HG03064 (cell line): ENCODE results near the gene RBP2.

Source experiments
- ATAC-seq: cut with Tn5 transposase; IDR thresholded peaks from one replicate; pipeline ENCODE4 v1.9.1; 2021; ENCODE audit warnings: low read depth; ENCODE audit not compliant: unreplicated experiment

Gene RBP2

DNA sequence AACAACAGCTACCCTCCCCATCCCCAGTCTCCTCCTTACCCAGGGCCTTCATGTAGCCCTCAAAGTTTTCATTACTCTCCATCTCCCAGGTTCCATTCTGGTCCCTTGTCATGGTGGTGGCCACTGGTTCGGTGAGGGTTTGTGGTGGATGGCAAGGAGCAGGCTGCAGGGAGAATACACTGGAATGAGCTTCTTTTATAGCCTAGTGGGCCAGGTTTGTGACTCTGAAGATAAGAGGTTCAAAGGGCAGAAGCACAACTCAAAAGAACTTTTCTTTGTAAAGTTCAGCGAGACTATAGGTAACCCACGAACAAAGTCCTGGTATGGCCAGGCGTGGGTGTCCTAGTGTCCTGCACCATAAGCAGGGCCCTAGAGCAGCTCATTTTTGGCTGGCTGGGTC lies at the start of gene RBP2:
TSS of gene RBP2 (minus strand) at position 169 of the 400 bp plus-strand sequence. CDS start at position 112, 57 bp downstream.
- no peak for ATAC-seq

DNA sequence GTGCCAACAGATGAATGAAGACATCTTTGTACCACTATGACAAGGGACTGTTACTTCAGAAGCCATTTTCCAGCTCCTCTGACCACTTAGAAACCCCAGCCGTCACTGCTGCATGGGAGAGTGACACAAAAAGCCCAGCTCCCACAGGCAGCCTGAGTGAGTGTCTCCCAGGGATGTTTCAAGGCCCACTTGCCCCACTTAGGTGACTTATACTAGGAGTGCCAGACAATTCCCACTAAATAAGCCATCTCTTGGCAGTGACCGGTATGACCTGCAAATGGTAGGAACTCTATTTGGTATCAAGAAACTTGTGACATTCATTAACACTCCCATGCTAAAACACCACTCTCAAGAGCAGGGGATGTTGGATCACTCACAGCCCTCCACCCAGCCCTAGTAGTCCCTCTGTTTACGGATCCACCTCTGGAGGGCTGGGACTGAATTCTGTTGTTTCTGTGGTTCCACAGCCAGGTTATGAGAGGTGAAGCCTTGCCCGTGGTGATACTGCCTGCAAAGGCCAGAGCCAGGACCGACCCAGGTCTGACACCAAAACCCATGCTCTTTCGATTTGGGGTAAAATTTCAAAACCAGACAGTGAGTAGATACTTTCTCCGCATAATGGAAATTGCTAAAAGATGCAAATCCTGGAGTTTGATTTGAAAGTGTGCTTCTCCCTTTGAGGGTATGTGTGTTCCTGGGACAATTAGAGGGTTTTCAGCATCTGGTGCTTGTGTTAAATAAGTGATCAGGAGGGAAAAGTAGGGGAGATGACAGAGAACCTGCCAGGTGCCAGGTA lies 48.7 kb upstream of the RBP2 start:
- no peak for ATAC-seq

DNA sequence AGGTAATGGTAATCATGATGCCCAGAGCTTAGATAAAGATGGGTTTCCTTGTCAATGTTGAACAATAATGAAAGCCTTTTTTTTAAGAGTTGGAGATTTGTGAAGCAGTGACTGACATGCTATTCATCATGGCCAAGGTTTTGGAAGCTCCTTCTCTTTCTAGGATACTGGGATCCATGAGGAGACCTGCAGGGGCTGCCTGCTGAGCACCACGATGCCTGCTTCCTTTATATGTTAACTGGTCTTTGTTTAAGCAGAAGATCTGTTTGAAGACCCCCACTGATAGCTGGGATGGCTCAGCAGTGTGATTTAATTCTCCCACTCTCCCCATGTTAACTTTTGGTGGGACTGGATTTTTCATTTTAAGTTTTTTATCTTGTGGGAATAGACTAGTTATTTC lies 47.4 kb upstream of the RBP2 start:
- no peak for ATAC-seq

DNA sequence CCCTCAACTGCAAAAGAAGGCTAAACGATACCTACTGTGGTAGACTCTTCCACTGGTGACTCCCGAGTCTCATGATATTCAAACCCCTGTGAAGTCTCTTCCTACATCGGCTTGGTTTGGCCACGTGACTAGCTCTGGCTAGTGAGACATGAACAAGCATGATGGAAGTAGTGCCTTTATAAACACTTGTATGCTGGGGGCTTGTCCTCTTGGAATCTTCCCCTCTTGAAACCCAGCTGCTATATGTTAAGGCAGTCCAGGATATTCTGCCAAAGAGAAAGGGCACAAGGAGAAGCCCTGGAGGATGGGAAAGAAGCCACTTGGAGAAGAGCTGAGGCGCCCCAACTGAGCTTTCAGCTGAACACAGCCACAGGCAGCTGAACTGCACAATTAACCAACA lies 46.9 kb upstream of the RBP2 start:
- ATAC-seq: no peak

DNA sequence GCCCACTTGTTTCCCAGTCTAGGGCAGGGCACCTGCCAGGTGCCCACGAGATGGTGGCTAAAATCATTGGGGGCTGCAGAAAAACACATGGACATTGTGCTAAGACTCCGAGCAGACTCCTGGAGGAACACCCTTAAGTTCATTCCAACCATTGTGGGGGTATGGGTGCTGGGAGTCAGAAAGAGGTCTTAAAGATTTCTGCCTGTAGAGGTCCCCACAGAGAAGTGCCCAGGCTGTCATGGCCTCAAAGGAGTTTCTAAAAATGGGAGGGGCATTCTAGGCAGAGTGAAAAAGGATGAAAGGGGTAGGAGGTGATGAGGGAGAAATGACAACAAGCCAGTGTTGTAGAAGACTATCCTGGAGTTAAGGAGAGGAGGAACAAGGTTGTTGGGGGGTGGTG lies 46.1 kb upstream of the RBP2 start:
- no peak for ATAC-seq

DNA sequence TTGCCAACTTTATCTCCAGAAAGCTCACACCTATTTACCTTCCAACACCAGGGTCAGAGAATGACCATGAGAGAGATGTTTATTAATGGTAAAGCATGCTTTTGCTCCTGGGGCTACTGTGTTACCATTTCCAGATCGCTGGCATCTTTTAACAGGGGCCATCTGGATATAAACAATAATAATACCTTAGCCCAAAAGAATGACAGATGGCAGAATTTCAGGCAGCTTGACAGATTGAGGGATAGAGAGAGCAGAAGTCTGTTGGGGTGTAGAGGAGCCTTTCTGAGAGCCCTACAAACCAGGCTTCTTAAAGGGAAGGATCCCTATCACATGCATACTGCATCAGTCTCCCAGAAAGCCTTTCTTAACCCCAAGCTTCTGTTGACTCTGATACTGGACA lies 45.5 kb upstream of the RBP2 start:
- no peak for ATAC-seq

DNA sequence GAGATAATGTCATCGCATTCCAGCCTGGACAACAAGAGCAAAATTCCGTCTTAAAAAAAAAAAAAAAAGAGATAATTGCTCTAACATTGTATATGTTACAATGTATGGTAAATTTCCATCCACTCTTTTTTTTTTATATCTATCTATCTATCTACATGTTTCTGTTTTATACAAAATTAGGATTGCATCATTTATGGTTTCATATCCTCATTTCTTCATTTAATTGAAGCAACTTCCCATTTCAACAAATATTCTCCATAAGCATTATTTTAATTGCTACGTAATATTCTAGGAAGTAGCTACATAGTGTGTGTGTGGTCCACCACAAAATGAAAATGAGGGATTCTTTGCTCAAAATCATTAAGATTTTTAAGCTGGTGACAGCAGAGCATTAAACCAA lies 44.8 kb upstream of the RBP2 start:
- ATAC-seq: no peak

DNA sequence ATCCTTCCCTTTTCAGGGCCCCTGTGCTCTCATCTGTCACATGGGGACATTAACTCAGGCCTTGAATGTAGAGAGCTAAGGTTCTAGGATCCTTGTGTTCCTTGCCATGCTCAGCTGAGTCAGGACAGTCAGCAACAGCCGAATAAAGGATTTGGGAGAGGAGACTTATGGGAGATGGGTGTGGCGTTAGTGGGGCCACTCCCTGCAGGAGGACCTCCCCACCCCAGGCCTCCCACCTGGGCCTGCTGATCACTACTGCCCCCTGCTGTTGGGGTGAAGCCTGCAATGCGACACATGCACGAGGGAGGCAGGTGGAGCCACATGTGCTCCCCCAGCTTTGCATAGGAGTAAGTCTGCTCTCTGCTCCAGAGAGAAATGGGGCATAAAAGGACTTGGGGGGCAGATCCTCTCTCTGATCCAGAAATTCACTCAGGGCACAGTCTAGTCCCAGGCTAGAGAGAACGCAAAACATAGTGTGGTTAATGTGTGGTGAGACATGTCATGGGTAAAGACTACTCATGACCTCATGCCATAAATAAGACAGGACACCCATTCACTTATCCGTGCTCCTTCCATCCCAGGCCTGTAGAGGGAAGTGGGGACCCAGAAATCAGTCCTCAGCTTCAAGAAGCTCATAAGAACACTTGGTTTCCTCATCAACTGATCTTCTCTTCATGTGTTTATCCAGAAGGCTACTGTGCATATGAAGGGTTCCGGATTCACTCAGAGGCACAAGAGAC lies 43.9 kb upstream of the RBP2 start:
- no peak for ATAC-seq

DNA sequence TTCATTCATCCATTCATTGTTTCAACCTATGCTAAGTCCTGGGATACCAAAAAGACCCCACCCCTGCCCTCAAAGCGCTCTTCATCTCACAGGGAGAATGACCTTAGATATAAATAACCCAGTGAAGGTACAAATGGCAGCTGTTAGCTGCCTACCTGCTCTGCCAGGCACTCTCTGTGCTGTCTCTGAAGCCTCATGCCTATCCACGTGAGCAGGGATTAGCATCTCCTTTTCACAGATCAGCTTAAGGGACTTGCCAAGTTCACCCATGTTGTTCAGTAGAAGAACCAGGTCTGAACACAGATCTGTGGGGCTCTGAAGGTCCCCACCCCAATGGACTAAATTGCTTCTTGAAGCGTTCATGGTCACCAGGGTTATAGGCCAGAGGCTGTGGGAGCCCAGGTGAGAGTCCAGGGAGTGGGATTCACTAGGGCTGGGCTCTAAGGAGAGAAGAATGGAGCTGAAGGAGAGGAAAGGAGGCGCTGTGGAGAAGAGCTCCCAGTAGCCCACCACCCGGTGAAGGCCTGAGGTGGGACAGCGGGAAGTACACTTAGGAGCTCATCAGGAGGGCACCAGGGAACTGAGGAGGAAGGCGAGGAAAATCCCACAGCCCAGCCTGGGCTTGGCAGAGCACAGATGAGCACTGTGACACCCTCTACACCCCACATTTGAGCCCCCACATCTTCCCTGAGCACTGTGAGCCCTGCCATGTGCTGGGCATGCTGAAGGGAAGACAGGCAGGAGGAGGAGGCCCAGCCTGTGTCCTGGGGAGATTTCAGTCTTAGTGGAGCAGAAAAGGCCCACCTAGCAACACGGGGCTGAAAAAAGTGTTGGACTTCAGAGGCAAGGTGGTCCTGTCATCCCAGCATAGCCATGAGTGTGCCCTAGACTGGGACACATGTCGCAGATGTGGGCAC lies 42.9 kb upstream of the RBP2 start:
- ATAC-seq: no peak

DNA sequence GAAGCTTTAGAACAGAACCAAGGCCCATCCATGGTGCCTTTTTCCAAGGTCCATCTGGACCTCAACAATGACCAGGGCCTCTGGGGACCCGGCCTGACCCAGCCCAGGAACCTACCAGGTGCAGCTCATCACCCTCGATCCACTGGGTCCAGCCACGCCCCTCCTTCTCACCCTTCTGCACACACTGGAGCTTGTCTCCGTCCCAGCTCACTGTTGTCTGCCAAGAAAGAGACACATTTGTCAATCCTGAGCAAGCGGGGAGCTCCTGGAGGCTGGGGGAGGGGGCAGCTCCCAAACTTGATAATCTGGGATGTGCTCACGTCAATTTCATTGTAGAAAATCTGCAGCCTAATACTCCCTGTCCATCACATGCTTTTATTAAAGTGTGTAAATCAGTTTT lies 42.0 kb upstream of the RBP2 start:
- ATAC-seq: no peak

DNA sequence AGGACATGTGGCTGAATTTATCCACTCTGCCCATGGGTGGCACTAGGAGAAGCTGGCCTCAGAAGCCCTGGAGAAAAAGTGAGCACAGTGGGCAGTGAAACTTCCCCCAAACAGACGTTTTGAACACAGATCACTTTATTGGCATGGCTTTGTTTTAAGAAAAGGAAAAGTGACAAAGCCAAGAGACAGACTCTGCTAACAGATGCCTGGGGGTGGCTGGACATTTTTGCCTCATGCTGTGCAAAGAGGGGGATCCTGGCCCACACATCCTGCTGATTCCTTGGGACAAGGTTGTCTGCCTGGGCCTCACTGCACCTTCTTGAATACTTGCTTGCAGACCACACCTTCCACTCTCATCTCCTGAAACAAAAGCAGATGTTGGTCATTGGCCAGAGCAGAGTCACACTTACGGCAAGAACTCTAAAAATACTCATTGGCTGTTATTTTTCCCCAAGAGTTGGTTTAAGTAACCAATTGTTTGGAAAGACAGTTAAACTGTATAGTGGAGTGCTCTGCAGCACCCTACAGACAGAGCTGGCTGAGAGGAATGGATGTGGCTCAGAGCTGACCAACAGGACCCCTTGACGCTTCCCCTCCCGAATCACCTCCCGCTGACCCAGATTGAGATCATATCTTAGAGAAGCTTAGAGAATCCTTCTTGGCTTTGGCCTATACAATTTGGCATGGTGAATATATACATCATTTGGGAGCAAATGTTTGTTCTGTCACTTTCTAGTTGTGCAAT lies 41.2 kb upstream of the RBP2 start:
- ATAC-seq: no peak

DNA sequence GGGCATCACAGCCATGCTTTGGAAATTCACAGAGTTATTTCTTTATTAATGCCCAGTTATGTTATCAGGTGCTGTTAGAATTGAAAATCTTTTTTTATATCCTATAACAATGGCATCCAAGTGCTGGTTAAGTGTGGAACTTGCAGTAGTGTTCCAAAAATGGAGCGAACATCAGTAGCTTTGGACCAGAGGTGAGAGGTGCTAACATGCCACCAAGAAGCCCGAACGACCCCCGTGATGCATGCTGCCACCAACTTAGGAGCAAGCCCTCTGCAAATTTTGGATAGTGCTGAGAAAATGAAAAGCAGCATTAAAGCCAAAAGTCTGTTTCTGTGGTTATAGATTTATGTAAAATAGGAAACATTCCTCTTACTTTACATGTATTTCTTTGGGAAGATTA lies 38.4 kb upstream of the RBP2 start:
- no peak for ATAC-seq

DNA sequence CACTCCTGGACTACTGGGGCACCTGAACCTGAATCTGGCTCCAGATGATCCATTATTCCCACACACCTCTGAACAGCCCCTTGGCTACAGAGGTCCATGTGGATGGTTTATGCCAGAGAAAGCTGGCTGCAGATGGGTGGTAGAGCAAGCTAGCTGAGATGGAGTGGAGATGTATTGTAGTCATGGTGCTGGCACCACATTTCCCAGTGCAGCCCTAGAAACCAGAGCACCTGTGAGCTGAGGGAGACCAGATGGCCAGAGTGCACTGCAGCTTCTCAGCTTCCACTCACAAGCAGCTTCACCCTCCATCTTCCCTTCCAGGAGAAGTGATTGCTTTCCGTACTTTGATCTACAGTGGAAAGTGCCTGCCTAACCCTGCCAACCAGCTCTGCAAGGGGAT lies 33.3 kb upstream of the RBP2 start:
- no peak for ATAC-seq

DNA sequence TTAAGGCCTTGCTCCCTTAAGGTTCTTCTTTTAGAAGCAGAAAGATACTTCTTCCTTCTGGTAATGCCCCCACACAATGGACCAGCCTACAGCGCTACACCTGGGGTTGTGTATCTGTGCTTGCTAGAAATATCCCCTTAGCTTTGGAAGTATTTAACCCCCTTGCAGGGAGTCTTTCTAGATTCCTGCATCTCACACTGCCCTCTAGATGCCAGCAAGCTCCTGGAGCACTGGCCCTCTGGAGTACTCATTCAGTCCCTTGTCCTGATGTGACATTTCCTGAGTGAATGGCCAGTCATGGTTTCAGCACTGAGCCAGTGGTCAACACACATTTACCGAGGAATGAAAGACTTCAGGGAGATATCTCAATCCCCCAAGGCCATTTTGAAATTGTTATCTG lies 30.4 kb upstream of the RBP2 start:
- ATAC-seq: no peak

DNA sequence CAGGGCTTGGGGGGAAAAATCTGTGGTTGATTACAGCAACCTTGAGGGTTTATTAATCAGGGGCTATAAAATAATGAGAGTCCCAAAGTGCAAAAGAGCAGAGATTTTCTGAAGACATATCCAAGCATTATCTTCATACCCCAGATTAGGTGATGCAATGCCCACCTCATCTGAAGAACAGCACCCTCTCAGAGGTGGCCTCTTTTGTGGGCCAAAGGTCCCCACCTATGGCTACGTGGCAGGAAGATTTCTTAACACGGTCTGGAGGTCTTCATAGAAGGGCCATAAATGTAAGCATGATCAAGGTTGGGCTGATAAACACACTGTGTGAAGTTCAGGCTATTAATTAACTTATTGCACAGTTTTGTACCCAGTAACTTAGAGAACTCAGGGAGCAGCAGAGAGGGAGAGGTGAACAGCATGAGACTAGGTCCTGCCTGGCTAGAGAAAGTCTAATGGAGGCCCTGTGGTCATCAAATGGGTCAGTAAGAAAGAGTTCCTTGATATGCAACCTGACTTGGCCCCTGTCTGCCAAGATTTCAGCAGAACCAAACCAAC lies 29.6 kb upstream of the RBP2 start:
- no peak for ATAC-seq

DNA sequence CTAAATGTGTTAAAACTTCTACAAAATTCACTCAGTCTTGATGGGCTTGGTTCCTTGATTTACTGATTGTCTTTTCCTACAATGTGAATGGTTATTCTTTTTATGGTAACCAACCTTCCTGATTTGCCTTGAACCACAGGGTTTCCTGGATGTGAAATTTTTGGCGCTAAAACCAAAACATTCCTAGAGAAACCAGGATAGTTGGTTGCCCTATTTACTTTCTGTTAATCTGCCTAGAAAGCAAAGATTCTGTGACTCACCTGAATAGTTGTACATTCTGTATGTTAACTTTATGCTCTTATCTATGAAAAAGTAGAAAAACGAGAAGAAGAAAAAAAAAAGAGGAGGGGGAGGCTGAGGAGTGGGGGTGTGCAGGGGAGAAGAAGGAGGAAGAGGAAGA lies 23.2 kb upstream of the RBP2 start:
- no peak for ATAC-seq

DNA sequence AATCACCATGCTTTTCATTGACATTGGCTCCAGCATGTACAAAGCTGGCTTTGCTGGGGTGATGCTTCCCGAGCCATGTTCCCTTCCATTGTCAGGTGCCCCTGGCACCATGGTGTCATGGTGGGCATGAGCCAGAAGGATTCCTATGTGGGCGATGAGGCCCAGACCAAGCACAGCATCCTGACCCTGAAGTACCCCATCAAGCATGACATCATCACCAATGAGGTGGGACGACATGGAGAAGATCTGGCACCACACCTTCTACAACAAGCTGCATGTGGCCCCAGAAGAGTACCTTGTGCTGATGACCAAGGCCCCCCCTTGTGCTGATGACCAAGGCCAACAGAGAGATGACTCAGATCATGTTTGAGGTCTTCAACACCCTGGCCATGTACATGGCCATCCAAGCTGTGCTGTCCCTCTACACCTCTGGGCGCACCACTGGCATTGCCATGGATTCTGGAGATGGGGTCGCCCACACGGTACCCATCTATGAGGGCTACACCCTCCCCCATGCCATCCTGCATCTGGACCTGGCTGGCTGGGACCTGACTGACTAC lies 17.6 kb upstream of the RBP2 start:
- no peak for ATAC-seq

DNA sequence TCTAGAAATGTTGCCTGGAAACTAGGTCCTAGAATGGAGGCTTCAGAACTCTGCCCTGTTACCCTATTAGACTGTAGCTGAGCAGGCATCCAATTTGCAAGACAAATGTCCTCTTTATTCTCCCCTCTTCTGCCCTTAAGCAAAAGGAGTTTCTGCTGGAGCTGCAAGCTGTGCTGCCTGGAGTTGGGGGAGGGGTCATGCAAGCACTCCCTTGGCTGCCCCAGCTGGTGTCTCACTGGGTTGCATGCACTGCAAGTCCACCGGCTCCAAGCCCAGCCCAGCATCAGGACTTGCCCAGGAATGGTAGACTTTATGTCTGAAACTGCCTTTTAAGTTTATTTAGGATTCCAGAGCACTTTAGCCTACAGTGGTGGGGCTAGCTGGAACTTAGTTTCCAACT lies 15.7 kb upstream of the RBP2 start:
- no peak for ATAC-seq

DNA sequence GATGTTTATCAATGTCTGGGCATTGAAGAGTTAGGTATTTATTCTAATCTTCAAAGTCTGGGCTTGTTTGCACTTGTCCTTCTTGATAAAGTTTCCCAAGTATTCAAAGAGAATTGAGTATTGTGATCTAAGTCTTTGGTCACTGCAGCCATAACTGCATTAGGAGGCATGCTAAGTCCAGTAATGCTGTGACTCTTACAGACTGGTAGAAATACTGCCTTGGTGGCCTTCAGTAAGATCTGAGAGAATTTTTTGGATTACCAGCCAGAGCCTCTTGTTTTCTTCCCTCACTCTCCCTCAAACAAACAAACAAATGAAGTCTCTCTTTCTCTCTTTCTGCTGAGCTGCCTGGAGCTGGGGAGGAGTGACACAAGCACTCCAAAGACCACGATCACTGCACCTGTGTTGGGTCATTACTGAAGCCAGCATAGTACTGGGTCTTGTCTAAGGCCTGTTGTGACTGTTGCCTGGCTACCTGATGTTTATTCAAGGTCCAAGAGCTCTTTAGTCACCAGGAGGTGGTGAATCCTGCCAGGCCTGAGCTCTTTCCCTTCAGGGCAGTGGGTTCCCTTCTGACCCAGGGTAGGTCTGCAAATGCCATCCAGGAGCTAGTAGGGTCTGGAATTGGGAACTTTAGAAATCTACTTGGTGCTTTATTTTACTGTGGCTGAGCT lies 14.8 kb upstream of the RBP2 start:
- ATAC-seq: no peak
